MM.1S (cell line): ENCODE data around the gene COG5.

ENCODE experiments used
- DNase-seq: peaks from one replicate; pipeline ENCODE4 v3.0.0-alpha.2; 2015
- H2AFZ ChIP-seq: fragments of 300-600 bp; sonication (generic); 2 replicates; pipeline ENCODE4 v1.6.0; 2016; ENCODE audit warnings: antibody characterized with exemption, low read length
- H3F3A ChIP-seq: fragments of 300-600 bp; sonication (generic); 2 replicates; pipeline ENCODE4 v1.6.1; 2016; ENCODE audit warnings: mild to moderate bottlenecking, antibody characterized with exemption, low read length, moderate library complexity, mixed read lengths; ENCODE audit not compliant: insufficient read depth
- H3K27ac ChIP-seq: fragments of 300-600 bp; sonication (generic); 2 replicates; pipeline ENCODE4 v1.5.1; 2016; ENCODE audit warnings: mild to moderate bottlenecking, low read length
- H3K27me3 ChIP-seq: fragments of 300-600 bp; sonication (generic); replicated peaks from 2 replicates; pipeline ENCODE4 v1.6.0; 2016; ENCODE audit warnings: low read length; ENCODE audit not compliant: insufficient read depth
- H3K36me3 ChIP-seq: fragments of 300-600 bp; sonication (generic); replicated peaks from 2 replicates; pipeline ENCODE4 v1.6.1; 2016; ENCODE audit warnings: mild to moderate bottlenecking, low read length, mixed read lengths; ENCODE audit not compliant: insufficient read depth
- H3K4me1 ChIP-seq: fragments of 300-600 bp; sonication (generic); 2 replicates; pipeline ENCODE4 v1.6.1; 2016; ENCODE audit warnings: low read length, mixed read lengths
- H3K4me2 ChIP-seq: fragments of 300-600 bp; sonication (generic); 2 replicates; pipeline ENCODE4 v1.6.0; 2016; ENCODE audit warnings: low read depth, low read length
- H3K4me3 ChIP-seq: fragments of 300-600 bp; sonication (generic); 2 replicates; pipeline ENCODE4 v1.5.1; 2016; ENCODE audit warnings: low read length, mixed read lengths
- H3K79me2 ChIP-seq: fragments of 300-600 bp; sonication (generic); 2 replicates; pipeline ENCODE4 v1.6.1; 2016; ENCODE audit warnings: mixed run types, low read length, mixed read lengths
- H3K9ac ChIP-seq: fragments of 300-600 bp; sonication (generic); 2 replicates; pipeline ENCODE4 v1.6.1; 2016; ENCODE audit warnings: low read length, mixed read lengths
- H3K9me2 ChIP-seq: fragments of 300-600 bp; sonication (generic); replicated peaks from 2 replicates; pipeline ENCODE4 v1.6.1; 2016; ENCODE audit warnings: mild to moderate bottlenecking, low read length, mixed read lengths; ENCODE audit not compliant: insufficient read depth
- H3K9me3 ChIP-seq: fragments of 300-600 bp; sonication (generic); replicated peaks from 2 replicates; pipeline ENCODE4 v1.6.1; 2016; ENCODE audit warnings: mild to moderate bottlenecking, low read length, mixed read lengths; ENCODE audit not compliant: insufficient read depth
- H4K20me1 ChIP-seq: fragments of 300-600 bp; sonication (generic); 2 replicates; pipeline ENCODE4 v1.6.1; 2016; ENCODE audit warnings: mild to moderate bottlenecking, low read length, moderate library complexity, mixed read lengths; ENCODE audit not compliant: insufficient read depth
- EZH2 ChIP-seq: fragments of 300-600 bp; sonication (generic); optimal IDR thresholded peaks from 2 replicates; pipeline ENCODE3; 2017; ENCODE audit warnings: low read depth, mild to moderate bottlenecking, antibody characterized with exemption, low read length, mixed read lengths
- EZH2phosphoT487 ChIP-seq: fragments of 300-600 bp; sonication (generic); IDR thresholded peaks from 2 replicates; pipeline ENCODE4 v1.6.1; 2018; ENCODE audit warnings: antibody characterized with exemption, low read length
- TF ChIP-seq, protein P1 (sequence below): fragments of 300-600 bp; sonication (generic); IDR thresholded peaks from 2 replicates; pipeline ENCODE4 v1.5.1; 2016; ENCODE audit warnings: antibody characterized with exemption, low read length, mixed read lengths

The COG5 gene

DNA sequence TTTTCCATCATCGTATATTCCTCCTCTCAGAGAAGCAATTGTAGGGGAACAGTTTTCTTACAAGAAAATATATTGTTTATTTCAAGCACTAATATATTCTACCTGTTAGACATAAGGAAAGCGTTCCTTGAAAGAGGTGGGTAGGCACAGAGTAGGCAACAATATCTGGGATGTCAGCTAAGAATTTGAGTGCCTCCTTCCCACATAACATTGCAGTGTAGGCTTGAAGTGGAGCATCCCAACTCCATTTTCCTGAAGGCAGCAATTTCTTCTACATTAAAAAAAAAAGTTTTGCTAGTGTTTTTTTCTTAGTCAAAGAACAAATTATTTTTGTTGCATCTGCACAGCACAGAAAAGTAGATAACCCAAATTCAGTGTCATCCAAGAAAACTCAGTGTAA, 37.1 kb upstream of the COG5 start:
- DNase-seq: no peak
- H3K27me3 ChIP-seq: no peaks in the 10 kb centered on the region
- H3F3A ChIP-seq: no peaks in the 10 kb centered on the region
- no peak overlapping the region for H2AFZ ChIP-seq
- no peak overlapping the region for H3K9ac ChIP-seq
- H3K4me2 ChIP-seq: no peak overlapping the region
- H3K9me3 ChIP-seq: no peaks in the 10 kb centered on the region
- no peaks in the 10 kb centered on the region for H3K9me2 ChIP-seq
- no peak overlapping the region for H3K4me3 ChIP-seq
- no peaks in the 10 kb centered on the region for H3K79me2 ChIP-seq
- no peaks in the 10 kb centered on the region for H3K36me3 ChIP-seq
- TF ChIP-seq, protein P1, sequence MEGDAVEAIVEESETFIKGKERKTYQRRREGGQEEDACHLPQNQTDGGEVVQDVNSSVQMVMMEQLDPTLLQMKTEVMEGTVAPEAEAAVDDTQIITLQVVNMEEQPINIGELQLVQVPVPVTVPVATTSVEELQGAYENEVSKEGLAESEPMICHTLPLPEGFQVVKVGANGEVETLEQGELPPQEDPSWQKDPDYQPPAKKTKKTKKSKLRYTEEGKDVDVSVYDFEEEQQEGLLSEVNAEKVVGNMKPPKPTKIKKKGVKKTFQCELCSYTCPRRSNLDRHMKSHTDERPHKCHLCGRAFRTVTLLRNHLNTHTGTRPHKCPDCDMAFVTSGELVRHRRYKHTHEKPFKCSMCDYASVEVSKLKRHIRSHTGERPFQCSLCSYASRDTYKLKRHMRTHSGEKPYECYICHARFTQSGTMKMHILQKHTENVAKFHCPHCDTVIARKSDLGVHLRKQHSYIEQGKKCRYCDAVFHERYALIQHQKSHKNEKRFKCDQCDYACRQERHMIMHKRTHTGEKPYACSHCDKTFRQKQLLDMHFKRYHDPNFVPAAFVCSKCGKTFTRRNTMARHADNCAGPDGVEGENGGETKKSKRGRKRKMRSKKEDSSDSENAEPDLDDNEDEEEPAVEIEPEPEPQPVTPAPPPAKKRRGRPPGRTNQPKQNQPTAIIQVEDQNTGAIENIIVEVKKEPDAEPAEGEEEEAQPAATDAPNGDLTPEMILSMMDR: no peak
- H3K27ac ChIP-seq: no peak overlapping the region
- H4K20me1 ChIP-seq: no peaks in the 10 kb centered on the region
- no peaks in the 10 kb centered on the region for H3K4me1 ChIP-seq

DNA sequence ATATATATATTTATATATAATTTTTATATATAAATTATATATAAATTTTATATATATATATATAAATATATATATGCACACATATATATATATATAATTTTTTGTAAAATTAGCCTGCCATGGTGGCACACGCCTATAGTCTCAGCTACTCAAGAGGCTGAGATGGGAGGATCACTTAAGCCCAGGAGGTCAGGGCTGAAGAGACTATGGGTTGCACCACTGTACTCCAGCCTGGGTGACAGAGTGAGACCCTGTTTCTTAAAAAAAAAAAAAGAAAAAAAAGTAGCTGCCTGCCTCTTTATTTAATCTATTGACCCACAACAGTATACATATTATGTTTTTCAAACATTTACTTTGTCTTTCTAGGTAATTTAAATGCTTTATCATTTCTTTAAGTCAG, 35.5 kb upstream of the COG5 start:
- Histone ChIP-seq H3K4me3 (no peak overlapping the region), H3K27ac (no peak overlapping the region), H3K4me2 (no peak overlapping the region), H3F3A (no peaks in the 10 kb centered on the region), H3K4me1 (no peaks in the 10 kb centered on the region), H4K20me1 (no peaks in the 10 kb centered on the region), H3K27me3 (no peaks in the 10 kb centered on the region), H3K9me2 (no peaks in the 10 kb centered on the region), H3K9ac (no peak overlapping the region), H3K9me3 (no peaks in the 10 kb centered on the region), H3K79me2 (no peaks in the 10 kb centered on the region), H2AFZ (no peak overlapping the region), H3K36me3 (no peaks in the 10 kb centered on the region)
- no peak for DNase-seq
- TF ChIP-seq, protein P1: no peak
- TF ChIP-seq EZH2phosphoT487 (no peak), EZH2 (no peak)

DNA sequence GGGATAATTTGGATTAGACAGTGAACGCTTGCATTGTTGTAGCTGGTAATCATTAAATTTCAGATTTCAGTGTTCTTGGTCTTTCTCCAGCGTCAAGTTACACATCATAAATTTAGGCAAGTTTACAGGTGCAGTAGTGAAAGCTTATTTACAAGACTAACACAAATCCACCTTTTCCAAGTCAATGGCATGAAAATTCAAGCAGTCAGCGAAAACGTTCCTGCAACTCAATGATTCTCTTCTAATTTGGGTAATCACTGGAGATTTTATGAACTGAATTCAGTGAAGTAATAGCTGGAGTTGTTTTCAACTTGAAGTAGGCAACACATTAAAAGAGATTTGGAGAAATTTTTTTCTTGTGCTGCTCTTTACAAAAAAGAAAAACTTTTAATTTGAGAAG, 34.2 kb upstream of the COG5 start:
- Histone ChIP-seq H3K27ac (no peak overlapping the region), H4K20me1 (no peaks in the 10 kb centered on the region), H3K9ac (no peak overlapping the region), H3K4me2 (no peak overlapping the region), H3K9me2 (no peaks in the 10 kb centered on the region), H3K9me3 (no peaks in the 10 kb centered on the region), H3K36me3 (no peaks in the 10 kb centered on the region), H3K27me3 (no peaks in the 10 kb centered on the region), H2AFZ (no peak overlapping the region), H3K79me2 (no peaks in the 10 kb centered on the region), H3F3A (no peaks in the 10 kb centered on the region), H3K4me3 (no peak overlapping the region), H3K4me1 (no peaks in the 10 kb centered on the region)
- no peak for DNase-seq
- TF ChIP-seq EZH2: no peak
- TF ChIP-seq EZH2phosphoT487: no peak
- TF ChIP-seq, protein P1: no peak

DNA sequence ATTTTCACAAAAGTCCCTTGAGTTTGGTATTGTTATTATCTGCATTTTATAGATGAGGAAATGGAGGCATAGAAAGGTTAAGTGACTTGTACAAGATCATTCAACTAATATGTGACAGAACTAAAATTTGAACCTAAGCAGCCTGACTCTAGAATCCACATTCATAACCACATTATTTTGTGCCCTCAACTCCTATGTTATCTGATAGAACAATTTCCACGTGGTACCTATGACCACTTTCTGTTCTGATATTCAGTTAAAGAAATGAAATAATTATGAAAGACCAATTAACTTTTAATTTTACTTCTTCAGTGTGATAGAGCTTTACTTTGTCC, 33.8 kb upstream of the COG5 start:
- no peak for TF ChIP-seq EZH2phosphoT487
- TF ChIP-seq EZH2: no peak
- no peaks in the 10 kb centered on the region for H3F3A ChIP-seq
- no peak overlapping the region for H3K9ac ChIP-seq

More for the DNA sequence above, 33.8 kb upstream of the COG5 start:
- Histone ChIP-seq H3K79me2 (no peaks in the 10 kb centered on the region), H3K9me2 (no peaks in the 10 kb centered on the region), H3K36me3 (no peaks in the 10 kb centered on the region), H3K4me2 (no peak overlapping the region), H3K4me1 (no peaks in the 10 kb centered on the region), H4K20me1 (no peaks in the 10 kb centered on the region), H3K4me3 (no peak overlapping the region), H2AFZ (no peak overlapping the region), H3K9me3 (no peaks in the 10 kb centered on the region), H3K27ac (no peak overlapping the region), H3K27me3 (no peaks in the 10 kb centered on the region)
- no peak for DNase-seq
